OCI-LY1 (cell line): ENCODE measurements around the gene PTPRN2.
"Not testable (repeated sequence)": the region's sequence is repeated elsewhere in the genome, so short reads cannot be mapped to it uniquely, and the experiment has no call there.

ENCODE experiments used
- H2AFZ ChIP-seq: fragments of 200-600 bp; sonication (generic), shearing (Covaris generic); 2 replicates; pipeline ENCODE4 v1.6.0; 2014; ENCODE audit warnings: antibody characterized with exemption, mild to moderate bottlenecking, low read length
- H3F3A ChIP-seq: fragments of 200-600 bp; sonication (generic), shearing (Covaris generic); 2 replicates; pipeline ENCODE4 v1.6.0; 2014; ENCODE audit warnings: mild to moderate bottlenecking, antibody characterized with exemption, low read length, moderate library complexity; ENCODE audit not compliant: insufficient read depth
- H3K27ac ChIP-seq: fragments of 200-600 bp; sonication (generic); 2 replicates; pipeline ENCODE4 v1.5.1; 2014; ENCODE audit warnings: low read length, mixed run types, mild to moderate bottlenecking, low read depth; ENCODE audit not compliant: poor library complexity, severe bottlenecking
- H3K27me3 ChIP-seq: fragments of 200-600 bp; sonication (generic); 2 replicates; pipeline ENCODE4 v1.6.0; 2014; ENCODE audit warnings: antibody characterized with exemption, mild to moderate bottlenecking, low read length, moderate library complexity; ENCODE audit not compliant: insufficient read depth
- H3K36me3 ChIP-seq: fragments of 200-600 bp; sonication (generic); 2 replicates; pipeline ENCODE4 v1.6.1; 2014; ENCODE audit warnings: mild to moderate bottlenecking, antibody characterized with exemption, low read length, moderate library complexity, mixed read lengths; ENCODE audit not compliant: insufficient read depth
- H3K4me1 ChIP-seq: fragments of 200-600 bp; sonication (generic); 2 replicates; pipeline ENCODE4 v1.5.1; 2014; ENCODE audit warnings: mild to moderate bottlenecking, low read length, moderate library complexity; ENCODE audit not compliant: insufficient read depth, severe bottlenecking
- H3K4me2 ChIP-seq: fragments of 200-600 bp; sonication (generic), shearing (Covaris generic); 2 replicates; pipeline ENCODE4 v1.6.1; 2014; ENCODE audit warnings: low read length
- H3K4me3 ChIP-seq: fragments of 200-600 bp; sonication (generic); 2 replicates; pipeline ENCODE4 v1.5.1; 2014; ENCODE audit warnings: low read length, low read depth, mild to moderate bottlenecking, mixed read lengths; ENCODE audit not compliant: poor library complexity, severe bottlenecking
- H3K79me2 ChIP-seq: fragments of 200-600 bp; shearing (Covaris generic); 2 replicates; pipeline ENCODE4 v1.6.1; 2016; ENCODE audit warnings: mixed run types, low read length, mixed read lengths; ENCODE audit not compliant: insufficient read depth
- H3K9ac ChIP-seq: fragments of 200-600 bp; sonication (generic), shearing (Covaris generic); 2 replicates; pipeline ENCODE4 v1.6.1; 2014; ENCODE audit warnings: mild to moderate bottlenecking, low read length, mixed read lengths
- H3K9me2 ChIP-seq: fragments of 200-600 bp; sonication (generic), shearing (Covaris generic); 2 replicates; pipeline ENCODE4 v1.6.1; 2014; ENCODE audit warnings: low read depth, mild to moderate bottlenecking, low read length, mixed read lengths
- H3K9me3 ChIP-seq: fragments of 200-600 bp; shearing (Covaris generic); 2 replicates; pipeline ENCODE4 v1.6.1; 2014; ENCODE audit warnings: low read length, mixed read lengths
- H4K20me1 ChIP-seq: fragments of 200-600 bp; sonication (generic), shearing (Covaris generic); 2 replicates; pipeline ENCODE4 v1.6.0; 2016; ENCODE audit warnings: mild to moderate bottlenecking, low read length; ENCODE audit not compliant: insufficient read depth
- EZH2 ChIP-seq: fragments of 200-600 bp; sonication (generic), shearing (Covaris generic); IDR thresholded peaks from 2 replicates; pipeline ENCODE4 v1.8.0; 2017; ENCODE audit warnings: borderline replicate concordance, mixed run types, mild to moderate bottlenecking, antibody characterized with exemption, low read length, moderate library complexity, mixed read lengths
- TF ChIP-seq, protein P1 (sequence below): fragments of 200-600 bp; sonication (generic), shearing (Covaris generic); IDR thresholded peaks from 2 replicates; pipeline ENCODE4 v1.5.1; 2017; ENCODE audit warnings: mild to moderate bottlenecking, antibody characterized with exemption, low read length, moderate library complexity, mixed read lengths

Gene PTPRN2

DNA sequence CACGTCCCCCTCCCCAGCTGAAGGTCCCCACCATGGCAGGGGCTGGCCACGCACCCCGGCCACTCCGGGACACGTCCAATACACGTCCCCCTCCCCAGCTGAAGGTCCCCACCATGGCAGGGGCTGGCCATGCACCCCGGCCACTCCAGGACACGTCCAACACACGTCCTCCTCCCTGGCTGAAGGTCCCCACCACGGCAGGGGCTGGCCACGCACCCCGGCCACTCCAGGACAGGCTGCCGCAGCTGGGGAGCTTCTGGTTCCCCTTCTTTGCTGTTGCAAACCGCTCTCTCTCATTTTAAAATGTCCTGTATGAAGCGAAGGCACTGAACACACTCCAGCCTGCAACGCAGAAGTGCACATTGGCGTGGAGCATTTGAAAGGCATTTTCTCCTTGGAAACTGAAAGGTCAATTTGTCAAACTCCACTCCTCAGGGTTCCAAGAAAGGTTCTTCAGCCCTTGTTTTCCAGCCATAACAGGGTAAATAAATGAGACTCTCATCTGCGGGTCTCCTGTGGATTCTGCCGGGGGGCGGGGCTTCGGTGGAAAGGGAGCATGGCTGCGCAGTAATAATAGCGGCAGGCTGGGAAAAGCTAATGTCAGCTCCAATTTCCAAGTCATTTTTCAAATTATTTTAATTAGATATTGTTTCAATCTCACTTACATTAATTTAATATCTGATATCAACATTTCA lies 670.5 kb downstream of the PTPRN2 start:
- TF ChIP-seq EZH2, result no peak
- TF ChIP-seq, protein P1, sequence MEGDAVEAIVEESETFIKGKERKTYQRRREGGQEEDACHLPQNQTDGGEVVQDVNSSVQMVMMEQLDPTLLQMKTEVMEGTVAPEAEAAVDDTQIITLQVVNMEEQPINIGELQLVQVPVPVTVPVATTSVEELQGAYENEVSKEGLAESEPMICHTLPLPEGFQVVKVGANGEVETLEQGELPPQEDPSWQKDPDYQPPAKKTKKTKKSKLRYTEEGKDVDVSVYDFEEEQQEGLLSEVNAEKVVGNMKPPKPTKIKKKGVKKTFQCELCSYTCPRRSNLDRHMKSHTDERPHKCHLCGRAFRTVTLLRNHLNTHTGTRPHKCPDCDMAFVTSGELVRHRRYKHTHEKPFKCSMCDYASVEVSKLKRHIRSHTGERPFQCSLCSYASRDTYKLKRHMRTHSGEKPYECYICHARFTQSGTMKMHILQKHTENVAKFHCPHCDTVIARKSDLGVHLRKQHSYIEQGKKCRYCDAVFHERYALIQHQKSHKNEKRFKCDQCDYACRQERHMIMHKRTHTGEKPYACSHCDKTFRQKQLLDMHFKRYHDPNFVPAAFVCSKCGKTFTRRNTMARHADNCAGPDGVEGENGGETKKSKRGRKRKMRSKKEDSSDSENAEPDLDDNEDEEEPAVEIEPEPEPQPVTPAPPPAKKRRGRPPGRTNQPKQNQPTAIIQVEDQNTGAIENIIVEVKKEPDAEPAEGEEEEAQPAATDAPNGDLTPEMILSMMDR, result no peak

DNA sequence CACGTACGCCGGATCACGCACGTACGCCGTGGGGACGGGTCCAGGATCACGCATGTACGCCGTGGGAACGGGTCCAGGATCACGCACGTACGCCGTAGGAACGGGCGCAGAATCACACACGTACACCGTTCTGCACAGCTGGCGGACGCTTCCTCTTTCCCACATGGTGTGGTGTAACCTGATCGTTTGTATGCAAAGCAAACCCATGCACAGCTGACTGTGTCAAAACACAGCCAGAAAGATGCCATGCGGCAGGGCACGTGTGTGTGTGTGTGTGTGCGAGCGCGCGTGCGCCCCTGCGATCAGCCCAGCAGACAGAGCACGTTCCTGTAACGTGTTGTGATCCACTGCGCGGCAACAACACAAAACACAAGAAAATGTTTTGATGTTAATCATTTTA lies 677.2 kb downstream of the PTPRN2 start:
- H3K9me3 ChIP-seq, result 0 out of 2 replicates have a peak, but pooled peaks cover 3% of the 10 kb centered on the region
- no peak overlapping the region for H3K9ac ChIP-seq
- H4K20me1 ChIP-seq, result no peaks in the 10 kb centered on the region

More for the DNA sequence above, 670.5 kb downstream of the PTPRN2 start:
- Histone ChIP-seq H3K27ac (no peak overlapping the region), H2AFZ (no peak overlapping the region), H4K20me1 (no peaks in the 10 kb centered on the region), H3K9me3 (0 out of 2 replicates have a peak, but pooled peaks cover 3% of the 10 kb centered on the region), H3K4me2 (no peak overlapping the region), H3F3A (no peaks in the 10 kb centered on the region), H3K27me3 (no peaks in the 10 kb centered on the region), H3K36me3 (no peaks in the 10 kb centered on the region), H3K4me1 (no peaks in the 10 kb centered on the region), H3K79me2 (no peaks in the 10 kb centered on the region), H3K4me3 (no peak overlapping the region), H3K9me2 (no peaks in the 10 kb centered on the region), H3K9ac (no peak overlapping the region)

DNA sequence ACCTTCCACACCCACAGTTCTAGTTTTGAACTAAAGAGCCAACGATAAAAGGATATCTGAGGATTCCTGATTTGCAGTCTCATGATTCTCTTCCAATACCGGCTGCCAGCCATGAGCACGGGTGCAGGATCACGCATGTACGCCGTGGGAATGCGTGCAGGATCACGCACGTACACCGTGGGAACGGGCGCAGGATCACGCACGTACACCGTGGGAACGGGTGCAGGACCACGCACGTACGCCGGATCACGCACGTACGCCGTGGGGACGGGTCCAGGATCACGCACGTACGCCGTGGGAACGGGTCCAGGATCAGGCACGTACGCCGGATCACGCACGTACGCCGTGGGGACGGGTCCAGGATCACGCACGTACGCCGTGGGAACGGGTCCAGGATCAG lies 677.6 kb downstream of the PTPRN2 start:
- not testable (repeated sequence) for H3K4me2 ChIP-seq, H3K27me3 ChIP-seq, H2AFZ ChIP-seq, H3K9me2 ChIP-seq, H3F3A ChIP-seq, H3K4me3 ChIP-seq, H3K4me1 ChIP-seq, H3K27ac ChIP-seq, H3K79me2 ChIP-seq, H3K36me3 ChIP-seq, H3K9me3 ChIP-seq, H3K9ac ChIP-seq, H4K20me1 ChIP-seq

More for the DNA sequence above, 677.2 kb downstream of the PTPRN2 start:
- no peak overlapping the region for H3K27ac ChIP-seq
- no peak overlapping the region for H3K4me3 ChIP-seq
- no peak overlapping the region for H2AFZ ChIP-seq
- no peaks in the 10 kb centered on the region for H3K36me3 ChIP-seq
- H3K9me2 ChIP-seq, result no peaks in the 10 kb centered on the region
- no peaks in the 10 kb centered on the region for H3F3A ChIP-seq
- H3K27me3 ChIP-seq, result no peaks in the 10 kb centered on the region
- no peaks in the 10 kb centered on the region for H3K4me1 ChIP-seq
- TF ChIP-seq, protein P1, result no peak
- no peak for TF ChIP-seq EZH2
- no peak overlapping the region for H3K4me2 ChIP-seq
- H3K79me2 ChIP-seq, result no peaks in the 10 kb centered on the region

DNA sequence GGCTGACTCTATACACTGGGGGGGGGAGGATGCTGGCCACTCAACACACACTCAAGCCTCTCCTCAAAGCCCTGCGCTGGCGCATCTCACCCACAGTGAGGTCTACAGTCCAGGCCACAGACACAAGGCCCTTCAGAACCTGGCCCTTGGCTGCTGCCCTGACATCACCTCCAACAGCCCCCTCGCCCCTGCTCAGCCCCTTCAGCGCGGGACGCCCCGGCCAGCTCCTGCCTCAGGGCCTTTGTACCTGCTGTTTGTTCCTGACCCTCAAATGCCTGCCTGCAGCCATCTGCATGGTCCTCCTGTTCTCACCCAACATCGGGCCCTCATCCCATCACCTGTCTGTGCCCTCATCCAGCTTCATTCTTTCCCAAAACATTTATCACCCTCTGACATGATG lies 678.3 kb downstream of the PTPRN2 start:
- Histone ChIP-seq H3K4me1 (no peaks in the 10 kb centered on the region), H2AFZ (no peak overlapping the region), H3K27me3 (no peaks in the 10 kb centered on the region), H3K9me3 (no peaks in the 10 kb centered on the region), H3K27ac (no peak overlapping the region), H3K4me2 (no peak overlapping the region), H3K4me3 (no peak overlapping the region), H3F3A (no peaks in the 10 kb centered on the region), H3K9ac (no peak overlapping the region), H3K79me2 (no peaks in the 10 kb centered on the region), H3K9me2 (no peaks in the 10 kb centered on the region), H4K20me1 (no peaks in the 10 kb centered on the region), H3K36me3 (no peaks in the 10 kb centered on the region)
- TF ChIP-seq, protein P1, result no peak
- TF ChIP-seq EZH2, result no peak
